HG03565 (cell line): ENCODE results near the gene VPS35.
"Not testable (repeated sequence)": the region's sequence is repeated elsewhere in the genome, so short reads cannot be mapped to it uniquely, and the experiment has no call there.

Experiments
- ATAC-seq: cut with Tn5 transposase; IDR thresholded peaks from one replicate; pipeline ENCODE4 v1.9.1; 2021; ENCODE audit warnings: mild to moderate bottlenecking, moderate library complexity; ENCODE audit not compliant: unreplicated experiment

VPS35 gene

DNA sequence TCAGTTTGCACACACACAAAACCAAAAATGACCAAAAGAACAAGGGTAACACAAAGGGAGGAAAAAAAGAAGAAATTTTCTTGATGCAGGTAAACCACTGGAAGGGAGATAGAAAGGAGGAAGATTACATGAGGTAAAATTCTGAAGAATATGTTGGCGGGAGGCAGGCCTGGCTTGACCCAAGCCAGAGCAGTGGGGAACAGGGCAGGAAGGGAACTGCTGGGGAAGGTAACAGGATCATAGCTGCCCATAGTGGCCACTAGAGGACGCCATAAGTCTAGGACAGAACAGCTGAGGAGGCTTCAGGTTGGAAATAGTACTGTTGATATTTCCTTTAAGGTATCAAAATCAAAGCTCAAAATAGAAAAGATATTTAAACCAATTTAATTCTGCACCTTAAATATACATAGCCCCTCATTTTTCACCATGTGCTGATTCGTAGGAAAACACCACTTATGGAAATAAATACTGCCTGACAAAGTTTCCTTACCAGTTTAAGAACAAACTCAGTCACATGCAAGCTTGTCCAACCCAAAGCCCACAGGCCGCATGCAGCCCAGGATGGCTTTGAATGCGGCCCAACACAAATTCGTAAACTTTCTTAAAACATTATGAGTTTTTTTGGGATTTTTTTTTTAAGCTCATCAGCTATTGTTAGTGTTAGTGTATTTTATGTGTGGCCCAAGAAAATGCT is 15.5 kb downstream of the VPS35 start:
- peak; percentile 79 for ATAC-seq

DNA sequence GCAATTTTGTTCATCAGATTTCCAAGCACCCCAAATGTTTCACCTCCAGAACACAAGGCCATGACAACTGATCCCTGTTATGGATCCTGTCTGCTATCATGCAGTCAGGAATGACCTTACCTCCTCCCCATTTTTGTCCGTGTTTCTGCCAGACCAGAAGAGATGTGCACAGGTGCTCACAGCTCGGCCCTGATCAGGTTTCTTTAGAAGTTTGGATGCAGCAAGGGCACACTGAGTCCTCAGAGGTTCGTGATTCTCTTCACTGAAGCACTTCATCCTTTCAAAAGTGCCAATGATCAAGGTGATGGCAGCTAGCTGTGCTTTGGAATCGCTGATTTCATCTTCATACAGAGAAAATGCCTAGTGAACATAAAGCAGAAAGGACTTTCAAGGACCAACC is 26.9 kb downstream of the VPS35 start:
- no peak for ATAC-seq

DNA sequence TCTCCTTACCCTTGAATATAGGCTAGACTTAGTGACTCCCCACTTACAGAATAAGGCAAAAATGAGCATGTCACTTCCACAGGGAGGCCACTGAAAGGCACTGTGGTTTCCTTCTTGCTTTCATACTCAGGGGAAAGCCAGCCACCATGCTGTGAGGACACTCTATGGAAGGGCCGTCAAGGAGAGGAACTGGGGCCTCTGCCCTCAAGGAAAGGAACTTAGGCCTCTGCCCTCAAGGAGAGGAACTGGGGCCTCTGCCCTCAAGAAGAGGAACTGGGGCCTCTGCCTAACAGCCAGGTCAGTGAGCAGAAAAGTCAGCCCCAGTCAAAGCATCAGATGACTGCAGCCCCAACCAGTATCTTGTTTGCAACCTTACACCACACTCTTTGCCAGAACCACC is 30.1 kb downstream of the VPS35 start:
- peak; percentile 91 for ATAC-seq

DNA sequence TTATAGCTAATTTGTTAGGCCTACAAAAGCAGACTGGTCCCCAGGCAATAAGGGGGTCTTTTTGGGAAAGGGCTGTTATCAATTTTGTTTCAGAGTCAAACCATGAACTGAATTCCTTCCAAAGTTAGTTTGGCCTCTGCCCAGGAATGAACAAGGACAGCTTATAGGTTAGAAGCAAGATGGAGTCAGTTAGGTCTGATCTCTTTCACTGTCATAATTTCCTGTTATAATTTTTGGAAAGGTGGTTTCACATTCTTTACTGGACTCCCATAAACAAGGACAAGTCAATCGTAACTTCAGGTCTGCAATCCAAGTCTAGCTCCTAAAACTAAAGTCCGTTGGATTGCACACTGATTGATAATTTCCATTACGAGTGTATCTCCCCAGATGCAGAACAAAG is 37.7 kb downstream of the VPS35 start:
- no peak for ATAC-seq

DNA sequence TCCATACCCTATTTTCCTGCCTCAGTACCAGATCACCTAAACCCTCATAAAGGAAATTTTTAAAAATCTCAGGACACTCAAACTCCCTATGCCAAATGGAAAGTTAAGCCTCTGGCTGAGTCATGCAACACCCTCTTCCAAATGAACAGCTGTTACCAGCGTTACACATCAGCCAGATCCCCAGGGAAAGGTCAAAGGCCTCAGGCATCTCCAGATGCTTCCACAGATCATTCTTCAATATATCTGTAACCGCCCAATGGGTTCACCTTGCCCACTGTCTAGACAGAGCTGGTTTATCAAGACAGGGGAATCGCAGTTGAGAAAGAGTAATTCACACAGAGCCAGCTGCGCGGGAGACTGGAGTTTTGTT is 38.7 kb downstream of the VPS35 start:
- no peak for ATAC-seq

DNA sequence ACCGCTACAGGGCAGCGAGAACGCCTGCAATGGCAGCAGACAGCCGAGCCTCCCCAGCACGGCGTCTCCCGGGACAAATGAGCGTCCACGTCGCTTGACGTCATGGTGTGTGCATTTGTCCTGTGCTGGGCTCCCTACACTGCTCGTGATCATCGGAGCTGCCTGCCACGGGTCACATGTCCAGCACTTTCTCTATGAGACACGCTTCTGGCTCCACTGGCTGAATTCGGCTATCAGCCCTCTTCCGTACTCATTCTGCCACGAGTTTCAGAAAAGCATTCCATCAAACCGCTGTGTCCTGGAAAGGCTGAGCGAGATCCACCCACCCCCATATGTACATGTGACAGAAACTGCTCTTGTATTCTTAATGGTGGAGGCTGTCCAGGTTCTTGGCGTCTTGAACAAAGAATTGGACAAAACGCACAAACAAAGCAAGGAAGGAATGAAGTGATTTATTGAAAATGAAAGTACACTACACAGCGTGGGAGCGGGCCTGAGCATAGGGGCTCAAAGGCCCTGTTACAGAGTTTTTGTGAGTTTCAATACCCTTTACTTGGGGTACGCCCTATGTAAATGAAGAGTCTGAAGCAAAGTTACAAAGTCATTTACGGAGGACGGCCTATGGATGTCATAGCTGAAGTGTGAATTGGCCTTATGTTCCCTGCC is 39.3 kb downstream of the VPS35 start:
- no peak for ATAC-seq

DNA sequence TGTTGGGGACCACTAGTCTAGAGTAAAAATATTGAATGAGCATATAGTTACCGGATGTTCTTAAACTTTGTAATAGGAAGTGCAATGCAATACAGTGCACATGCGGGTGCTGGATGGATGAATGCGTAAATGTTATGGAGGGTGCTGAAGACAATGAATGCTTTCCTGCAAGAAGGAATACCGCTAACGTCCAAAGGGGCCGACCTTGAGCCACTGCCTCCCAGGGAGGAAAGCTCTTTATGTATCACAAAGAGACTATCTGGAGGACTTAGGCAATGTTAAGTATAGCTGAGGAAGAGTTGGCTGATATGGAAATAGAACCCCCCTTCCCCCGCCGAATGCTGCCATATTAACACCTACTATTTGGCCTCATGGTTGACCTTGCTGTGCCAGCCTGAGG is 40.3 kb downstream of the VPS35 start:
- ATAC-seq = no peak

DNA sequence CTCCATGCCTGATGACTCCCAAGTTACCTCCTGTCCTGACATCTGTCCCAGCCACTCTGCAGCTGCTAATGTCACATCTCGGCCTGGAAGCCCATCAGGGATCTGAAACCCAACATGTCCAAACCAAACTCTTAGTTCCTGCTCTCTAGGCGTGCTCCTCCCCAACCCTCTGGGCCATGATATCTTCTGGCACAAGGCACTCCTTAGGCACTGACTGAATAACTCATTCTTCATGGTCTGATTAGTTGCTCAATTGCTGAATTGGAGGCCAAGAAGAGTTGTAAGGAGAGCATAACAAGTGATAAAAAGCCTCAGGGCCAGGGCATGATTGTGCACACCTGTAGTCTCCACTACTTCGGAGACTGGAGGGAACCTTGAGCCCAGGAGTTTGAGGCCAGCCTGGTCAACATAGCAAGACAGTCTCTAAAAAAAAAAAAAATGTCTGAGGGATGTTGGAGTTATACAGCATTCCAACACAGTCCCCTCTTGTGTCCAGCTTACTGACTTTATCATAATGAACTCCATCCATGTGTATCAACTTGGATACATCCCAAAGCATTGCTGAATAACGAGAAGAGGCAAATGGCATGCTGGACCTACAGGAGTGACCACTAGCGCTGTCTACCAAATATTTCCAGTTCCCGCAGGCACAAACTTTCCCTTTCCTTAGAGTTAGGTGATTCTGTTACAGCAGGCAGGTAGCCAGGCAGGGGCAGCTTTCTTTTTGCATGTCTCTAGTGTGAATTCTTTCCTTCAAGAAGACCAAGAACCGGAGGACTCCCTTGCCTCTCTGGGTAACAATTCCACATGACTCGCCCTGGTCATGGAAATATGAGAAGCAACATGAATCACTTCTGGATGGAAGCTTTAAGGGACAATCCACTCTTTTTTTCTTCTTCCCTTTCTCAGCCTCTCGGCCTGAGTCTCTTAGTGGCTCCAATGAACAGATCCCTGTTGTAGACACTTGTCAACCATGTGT is 49.7 kb downstream of the VPS35 start:
- ATAC-seq = no peak

DNA sequence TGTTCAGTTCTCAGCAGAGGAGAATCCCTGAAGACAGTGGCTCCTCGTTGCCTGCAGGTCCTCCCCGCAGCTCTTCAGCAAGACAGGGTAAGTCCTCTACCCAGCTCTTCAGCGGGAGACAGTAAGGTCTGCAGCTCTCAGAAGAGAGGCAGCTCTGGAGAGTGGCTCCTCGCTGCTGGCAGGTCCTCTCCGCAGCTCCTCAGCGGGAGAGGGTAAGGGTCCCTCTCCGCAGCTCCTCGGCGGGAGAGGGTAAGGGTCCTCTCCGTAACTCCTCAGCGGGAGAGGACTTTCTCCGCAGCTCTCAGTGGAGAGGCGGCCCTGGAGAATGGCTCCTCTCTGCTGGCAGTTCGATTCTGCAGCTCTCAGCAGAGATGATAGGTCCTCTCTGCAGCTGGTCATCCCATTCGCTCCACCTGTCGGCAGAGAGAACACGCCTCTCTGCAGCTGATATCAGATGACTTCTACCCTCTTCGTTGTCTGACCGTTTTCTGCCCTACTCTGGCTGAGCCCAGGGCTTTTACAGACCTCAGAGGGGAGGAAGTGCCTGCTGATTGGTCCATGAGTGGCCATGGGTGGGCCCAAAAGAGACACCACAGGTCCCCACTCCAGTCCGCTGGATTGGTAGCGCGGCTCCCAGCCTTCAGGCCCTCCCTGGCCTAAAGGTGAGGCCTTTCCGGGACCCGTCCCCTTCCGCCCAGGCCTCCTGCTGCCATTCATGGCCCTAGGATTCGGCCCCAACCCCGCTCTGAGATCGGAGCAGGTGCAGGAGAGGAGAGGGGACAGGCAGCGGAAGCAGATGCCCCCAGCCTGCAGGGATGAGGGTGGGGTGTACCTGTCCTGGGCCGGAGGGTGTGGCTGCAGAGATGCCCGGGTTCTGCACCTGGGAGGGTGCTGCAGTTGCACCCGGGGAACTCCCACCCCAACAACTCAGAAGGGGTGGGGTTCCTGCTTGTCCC is 55.9 kb downstream of the VPS35 start:
- no peak for ATAC-seq

DNA sequence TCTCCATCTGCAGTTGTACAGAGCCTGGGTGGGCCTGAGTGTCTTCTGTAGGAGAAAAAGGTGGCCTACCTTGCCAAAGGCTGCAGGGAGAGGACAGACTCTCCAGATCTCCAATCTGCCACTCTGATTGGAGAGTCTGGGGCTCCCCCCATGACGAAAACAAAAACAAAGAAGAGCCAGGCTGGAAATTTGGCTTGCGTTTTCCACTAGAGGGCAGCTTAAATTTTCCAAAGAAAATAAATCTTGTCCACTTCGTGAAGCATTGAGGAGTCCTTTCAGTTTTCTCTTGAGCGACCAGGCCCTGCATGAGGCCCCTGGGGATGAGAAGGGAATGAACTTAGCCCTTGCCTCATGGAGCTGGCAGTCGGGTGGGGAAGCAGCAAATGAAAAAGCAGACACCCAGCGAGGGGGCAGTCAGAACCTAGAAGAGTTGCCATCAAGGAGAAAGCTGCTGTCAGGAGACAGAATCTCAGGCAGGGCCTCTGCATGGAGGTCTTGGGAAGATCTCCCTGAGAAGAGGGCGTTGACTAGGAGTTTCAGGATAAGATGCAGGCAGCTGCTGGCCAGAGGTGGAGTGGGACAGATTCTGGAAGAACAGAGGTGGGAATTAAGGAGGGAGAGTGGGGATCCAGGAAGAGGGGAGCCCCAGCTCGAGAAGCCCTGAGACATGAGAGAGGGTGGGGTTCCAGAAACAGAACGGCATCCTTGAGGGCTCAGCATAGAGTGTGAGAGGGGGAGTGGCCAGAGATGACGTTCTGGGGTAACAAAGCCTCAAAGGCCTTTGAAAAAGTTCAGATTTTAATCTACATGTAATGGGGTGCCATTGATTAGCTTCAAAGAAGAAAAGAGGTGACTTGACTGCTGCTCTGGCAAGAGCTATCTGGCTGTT is 59.4 kb downstream of the VPS35 start:
- ATAC-seq = no peak

DNA sequence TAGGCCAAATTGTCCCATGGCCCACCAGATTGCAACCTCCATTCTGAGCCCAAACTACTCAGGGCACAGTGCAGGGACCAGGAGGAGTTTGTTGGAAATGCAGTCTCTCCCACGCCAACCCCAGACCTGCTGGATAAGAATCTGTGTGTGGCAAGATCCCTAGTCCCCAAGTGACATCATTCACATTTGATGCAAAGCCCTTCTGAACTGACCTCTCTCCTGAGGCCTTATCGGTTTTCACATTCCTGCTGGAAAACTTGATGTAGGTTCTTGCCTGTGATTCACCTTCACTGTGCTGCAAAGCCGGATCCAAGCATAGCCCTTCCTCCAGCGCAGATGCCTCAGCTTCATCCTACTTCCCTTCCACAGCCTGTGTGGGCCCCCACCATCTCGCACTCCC is 61.2 kb downstream of the VPS35 start:
- no peak for ATAC-seq

DNA sequence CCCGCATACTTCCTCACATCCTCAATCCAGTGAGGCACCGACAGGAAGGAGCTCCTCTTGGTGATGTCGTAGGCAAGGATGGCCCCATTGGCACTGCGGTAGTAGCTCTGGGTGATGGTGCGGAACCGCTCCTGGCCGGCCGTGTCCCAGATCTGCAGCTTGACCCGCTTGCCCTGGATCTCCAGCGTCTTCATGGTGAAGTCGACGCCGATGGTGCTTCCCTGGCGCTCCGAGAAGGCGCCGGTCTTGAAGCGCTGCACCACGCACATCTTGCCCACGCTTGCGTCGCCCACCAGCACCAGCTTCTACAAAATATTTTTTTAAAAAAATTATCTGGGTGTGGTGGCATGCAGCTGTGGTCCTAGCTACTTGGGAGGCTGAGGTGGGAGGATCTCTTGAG is 62.3 kb downstream of the VPS35 start:
- ATAC-seq = not testable (repeated sequence)

DNA sequence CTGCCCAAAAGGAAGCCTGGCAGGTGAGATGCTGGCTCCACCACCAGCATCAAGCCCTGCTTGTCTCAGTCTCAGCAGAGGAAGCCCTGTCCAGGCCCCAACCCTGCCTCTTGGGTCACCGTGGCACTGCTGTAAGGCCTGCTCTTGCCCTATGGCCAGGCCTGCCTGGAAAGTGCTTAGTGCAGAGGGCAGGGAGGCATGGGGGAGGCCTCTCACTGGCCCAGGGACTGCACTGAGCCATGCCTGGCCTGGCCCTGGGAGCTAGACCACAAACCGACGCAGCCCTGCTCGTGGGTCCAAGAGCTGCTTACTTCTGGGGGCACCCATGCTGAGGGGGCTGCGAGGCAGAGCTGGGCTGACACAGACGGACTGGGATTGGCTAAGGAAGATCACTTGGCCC is 64.1 kb downstream of the VPS35 start:
- ATAC-seq = not testable (repeated sequence)

DNA sequence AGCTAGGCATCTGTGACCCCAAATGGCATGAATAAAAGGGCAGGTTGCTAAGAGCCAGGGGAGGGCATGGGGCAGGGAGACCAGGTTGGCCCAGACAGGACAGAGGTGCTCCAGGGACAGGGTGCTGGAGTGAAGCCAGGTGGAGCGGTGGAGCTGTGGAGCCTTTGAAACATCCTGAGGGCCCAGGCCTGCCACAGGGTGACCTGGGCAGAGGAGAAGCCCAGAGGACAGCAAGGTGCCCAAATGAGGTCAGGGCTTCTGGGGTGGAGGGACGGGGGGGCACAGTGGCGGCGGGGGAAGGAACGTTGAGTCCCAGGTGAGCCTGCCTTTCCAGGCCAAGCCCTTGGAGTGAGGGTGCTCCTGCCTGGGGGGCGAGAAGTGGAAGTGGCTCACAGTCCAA is 65.3 kb downstream of the VPS35 start:
- not testable (repeated sequence) for ATAC-seq

DNA sequence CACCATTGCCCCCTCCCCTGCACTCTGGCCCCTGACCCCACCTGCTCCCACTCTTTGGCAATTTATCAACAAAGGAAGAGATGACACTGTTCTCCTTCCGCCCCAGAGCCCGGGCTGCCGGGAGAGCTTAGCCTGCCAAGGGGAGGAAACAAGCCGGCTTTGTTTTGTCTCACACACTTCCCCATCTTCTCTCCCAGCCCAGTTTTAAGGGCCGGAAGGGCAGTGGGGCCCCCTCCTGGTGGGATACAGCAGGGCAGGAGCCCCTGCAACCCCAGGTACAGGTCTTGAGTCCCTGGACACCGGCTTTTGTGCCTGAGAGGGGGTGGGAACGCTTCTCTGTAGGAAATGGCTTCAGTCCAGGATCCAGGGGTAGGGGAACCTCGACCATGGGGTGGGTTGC is 65.7 kb downstream of the VPS35 start:
- ATAC-seq = not testable (repeated sequence)

DNA sequence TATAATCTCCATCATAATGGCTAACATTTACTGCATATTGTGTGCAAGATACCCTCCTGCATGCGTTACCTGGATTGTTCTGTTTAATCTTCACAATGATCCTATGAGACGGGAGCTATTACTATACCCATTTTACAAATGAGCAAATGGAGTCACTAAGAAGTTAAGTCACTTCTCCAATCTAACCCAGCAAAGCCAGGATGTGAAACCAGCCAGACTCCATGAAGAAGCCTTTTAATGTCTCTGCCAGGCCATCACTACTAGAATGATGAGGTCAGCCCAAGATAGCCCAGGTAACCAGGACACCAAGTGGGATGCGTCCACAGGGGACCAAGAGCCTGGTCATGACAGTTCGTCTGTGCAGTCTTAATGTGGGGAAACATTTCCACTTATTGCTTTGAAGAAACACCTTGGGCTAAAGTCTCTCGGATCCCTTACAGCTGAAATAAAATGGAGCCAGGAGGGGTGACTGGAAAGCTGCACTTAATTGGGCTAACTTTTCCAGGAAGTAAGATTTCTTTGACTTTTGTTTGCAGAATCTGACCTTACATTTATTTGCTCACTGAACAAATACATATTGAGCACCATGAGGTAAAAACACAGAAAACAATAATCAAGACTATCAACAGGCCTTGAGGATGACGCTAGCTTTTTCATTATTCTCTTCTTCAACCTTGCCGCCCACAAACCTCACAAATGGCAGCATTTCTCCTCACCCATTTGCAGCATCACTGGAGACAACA is 66.9 kb downstream of the VPS35 start:
- no peak for ATAC-seq

DNA sequence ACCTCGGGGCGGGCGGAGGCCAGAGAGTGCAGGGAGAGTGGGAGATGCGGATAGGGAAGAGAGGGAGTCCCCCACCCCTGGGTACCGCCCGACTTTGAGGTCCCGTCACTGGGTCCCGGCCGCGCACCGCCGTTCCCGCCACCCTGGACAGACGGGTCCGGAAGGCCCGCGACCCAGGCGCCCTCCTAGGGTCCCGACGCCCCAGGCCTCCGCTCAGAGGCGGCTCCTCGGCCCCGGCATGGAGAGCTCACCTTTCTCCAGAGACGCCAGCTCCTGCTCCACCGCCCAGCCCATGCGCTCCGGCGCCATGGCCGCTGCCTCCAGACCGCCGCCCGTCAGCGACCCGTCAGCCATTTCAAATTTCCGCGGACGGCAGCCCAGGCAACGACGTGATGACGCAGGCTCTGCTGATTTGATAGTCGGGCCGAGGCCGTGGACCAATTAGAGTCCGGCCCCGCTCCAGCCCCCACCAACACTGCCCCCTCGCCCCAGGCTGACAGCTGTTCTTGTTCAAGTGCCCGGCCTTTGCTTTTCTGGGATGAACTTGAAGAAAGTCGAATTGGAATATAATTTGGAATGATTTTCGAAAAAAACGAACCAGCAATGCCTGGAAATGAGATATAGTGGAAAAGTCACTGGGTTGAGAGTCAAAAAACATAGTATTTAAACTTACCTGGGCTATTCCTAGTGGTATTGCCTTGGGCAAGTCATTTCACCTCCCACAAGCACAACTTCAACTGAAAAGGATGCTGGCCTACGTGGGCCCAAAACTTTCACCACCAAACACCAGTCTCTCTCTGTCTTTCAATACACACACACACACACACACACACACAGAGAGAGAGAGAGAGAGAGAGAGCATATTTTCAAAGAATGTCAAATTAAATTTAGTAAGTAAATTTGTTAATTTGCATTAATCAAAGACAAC is 67.7 kb downstream of the VPS35 start, which contains the start of gene SHCBP1:
Gene SHCBP1 (minus strand): TSS at position 374 of the 928 bp plus-strand sequence. CDS start 20 bp downstream, at position 354.
- peak; percentile 77 for ATAC-seq
